Measurements from ENCODE around the gene CNN2.

Gene CNN2

GRCh38 chr19:1047696-1048147 is 21.3 kb downstream of the CNN2 start:
- TF ChIP-seq ZFX (IDR thresholded peaks at IDR 0.05) (no peak), CTCF (conservative IDR thresholded peaks at IDR 0.05) (no peak)
- H3K27ac ChIP-seq, result no peak overlapping the region

GRCh38 chr19:1049106-1049505 is 22.7 kb downstream of the CNN2 start:
- TF ChIP-seq ZFX (IDR thresholded peaks at IDR 0.05) (no peak), CTCF (conservative IDR thresholded peaks at IDR 0.05) (no peak)

GRCh38 chr19:1049800-1050199 is 23.4 kb downstream of the CNN2 start:
- H3K27ac ChIP-seq, result no peak overlapping the region
- TF ChIP-seq CTCF (conservative IDR thresholded peaks at IDR 0.05) (no peak), ZFX (IDR thresholded peaks at IDR 0.05) (no peak)

More at GRCh38 chr19:1049106-1049505, 22.7 kb downstream of the CNN2 start:
- no peak overlapping the region for H3K27ac ChIP-seq

GRCh38 chr19:1050989-1051788 is 24.8 kb downstream of the CNN2 start:
- no peak for TF ChIP-seq CTCF (conservative IDR thresholded peaks at IDR 0.05)
- no peak for TF ChIP-seq ZFX (IDR thresholded peaks at IDR 0.05)
- no peak overlapping the region for H3K27ac ChIP-seq

GRCh38 chr19:1051791-1052190 is 25.4 kb downstream of the CNN2 start:
- TF ChIP-seq CTCF (conservative IDR thresholded peaks at IDR 0.05), result no peak
- no peak for TF ChIP-seq ZFX (IDR thresholded peaks at IDR 0.05)
- no peak overlapping the region for H3K27ac ChIP-seq

- no peak for TF ChIP-seq ZFX (IDR thresholded peaks at IDR 0.05)
- TF ChIP-seq CTCF (conservative IDR thresholded peaks at IDR 0.05), result no peak
- H3K27ac ChIP-seq, result no peak overlapping the region
Observed at GRCh38 chr19:1052349-1052975, 26.1 kb downstream of the CNN2 start.
